HG03139 (cell line): Measurements from ENCODE around the gene FEV.

Experiments used
- ATAC-seq: cut with Tn5 transposase; IDR thresholded peaks from one replicate; pipeline ENCODE4 v1.9.1; 2021; ENCODE audit not compliant: unreplicated experiment

Gene FEV

GRCh38 chr2:218993345-218994315 is 8.6 kb upstream of the FEV start, which contains the start of gene CRYBA2:
TSS of gene CRYBA2 (minus strand) at chr2:218993422. CDS start at chr2:218993176, 246 bp downstream.
- no peak for ATAC-seq

GRCh38 chr2:218992703-218993344 is 7.8 kb upstream of the FEV start:
- no peak for ATAC-seq

GRCh38 chr2:218992196-218992595 is 7.2 kb upstream of the FEV start:
- ATAC-seq: no peak

GRCh38 chr2:218991674-218992168 is 6.7 kb upstream of the FEV start:
- no peak for ATAC-seq

GRCh38 chr2:218990612-218991011 is 5.6 kb upstream of the FEV start:
- no peak for ATAC-seq

GRCh38 chr2:218990052-218990451 is 5.1 kb upstream of the FEV start:
- no peak for ATAC-seq

GRCh38 chr2:218988650-218989049 is 3.7 kb upstream of the FEV start:
- ATAC-seq: no peak

- no peak for ATAC-seq
Measured at GRCh38 chr2:218988164-218988563, 3.2 kb upstream of the FEV start.

- no peak for ATAC-seq
Measured at GRCh38 chr2:218986148-218986761, 1.3 kb upstream of the FEV start.

GRCh38 chr2:218985325-218986091 is 524 bp upstream of the FEV start:
- ATAC-seq: no peak

- ATAC-seq: no peak
Measured at GRCh38 chr2:218984239-218985020, 554 bp downstream of the FEV start.

- ATAC-seq: no peak
Measured at GRCh38 chr2:218983934-218984238, 1.1 kb downstream of the FEV start.

GRCh38 chr2:218983263-218983933 is 1.6 kb downstream of the FEV start:
- no peak for ATAC-seq

- ATAC-seq: no peak
Measured at GRCh38 chr2:218982586-218983262, 2.3 kb downstream of the FEV start.

GRCh38 chr2:218981881-218982585 is 3.0 kb downstream of the FEV start:
- ATAC-seq: no peak

- no peak for ATAC-seq
Measured at GRCh38 chr2:218981390-218981880, 3.5 kb downstream of the FEV start.

- no peak for ATAC-seq
Measured at GRCh38 chr2:218980735-218981389, 4.1 kb downstream of the FEV start.
